ENCODE data around the gene RGS6. TPM values are rescaled to one million over a fixed set of nuclear protein-coding genes. Genes with fewer than 3 reads are reported as not detected.

RGS6 gene
- total RNA-seq, 2 donors from 2014 or later = 1.4 to 4.7 TPM

DNA sequence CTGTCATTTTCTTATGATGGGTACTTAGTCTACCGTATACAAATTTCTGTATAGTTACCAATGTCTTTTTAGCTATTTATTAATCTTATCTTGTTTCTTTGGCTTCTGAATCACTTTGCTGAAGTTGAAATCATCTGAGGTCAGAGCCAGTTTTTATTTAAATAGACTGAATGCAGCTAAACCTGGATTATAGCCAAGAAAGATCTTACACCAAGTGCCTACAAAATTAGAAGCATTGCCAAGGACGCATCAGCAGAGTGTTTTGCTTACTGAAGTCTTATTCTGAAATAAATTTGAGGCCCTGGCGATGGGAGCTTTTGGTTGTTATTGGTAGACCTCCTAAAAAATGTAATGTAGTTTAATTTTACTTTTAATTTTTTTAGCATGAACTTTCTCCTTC lies 128.2 kb downstream of the RGS6 start:
- Histone ChIP-seq H3K36me3 (no peaks in the 10 kb centered on the region), H3K9me3 (no peaks in the 10 kb centered on the region), H3K27me3 (replicated peaks; ENCODE audit: insufficient read depth) (no peaks in the 10 kb centered on the region), H3K4me3 (no peak overlapping the region), H3K4me1 (ENCODE audit: control insufficient read depth in 1 of 2, low read depth in 2 of 2) (no peaks in the 10 kb centered on the region), H3K27ac (no peak overlapping the region)
- no peak for TF ChIP-seq CTCF (IDR thresholded peaks at IDR 0.05)
- no peak for DNase-seq (ENCODE audit: low spot score)
- ATAC-seq (ENCODE audit: insufficient number of reproducible peaks, low FRiP score, low read depth) = no peak

DNA sequence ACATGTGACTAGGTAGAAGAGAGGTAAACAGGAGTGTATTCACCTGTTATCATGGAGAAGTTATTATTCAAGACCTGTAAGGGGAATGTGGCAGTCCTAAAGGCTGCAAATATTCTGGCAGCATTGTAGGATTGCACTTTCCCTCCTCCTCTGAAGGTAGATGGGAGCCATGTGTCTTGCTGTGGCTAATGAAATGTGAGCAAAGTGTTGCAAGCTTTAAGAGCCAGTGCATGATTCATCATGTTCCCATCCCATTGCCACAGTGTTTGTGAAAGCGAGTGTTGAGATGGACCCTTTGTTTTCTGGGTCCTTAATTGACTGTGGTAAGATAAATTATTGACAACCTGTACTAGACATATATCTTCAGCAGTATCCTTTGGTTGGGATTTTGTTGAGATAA lies 128.7 kb downstream of the RGS6 start:
- Histone ChIP-seq H3K36me3 (no peaks in the 10 kb centered on the region), H3K4me1 (ENCODE audit: control insufficient read depth in 1 of 2, low read depth in 2 of 2) (no peaks in the 10 kb centered on the region), H3K4me3 (no peak overlapping the region), H3K27me3 (replicated peaks; ENCODE audit: insufficient read depth) (no peaks in the 10 kb centered on the region), H3K9me3 (no peaks in the 10 kb centered on the region), H3K27ac (no peak overlapping the region)
- DNase-seq (ENCODE audit: low spot score) (no peak), ATAC-seq (ENCODE audit: insufficient number of reproducible peaks, low FRiP score, low read depth) (no peak)
- no peak for TF ChIP-seq CTCF (IDR thresholded peaks at IDR 0.05)

DNA sequence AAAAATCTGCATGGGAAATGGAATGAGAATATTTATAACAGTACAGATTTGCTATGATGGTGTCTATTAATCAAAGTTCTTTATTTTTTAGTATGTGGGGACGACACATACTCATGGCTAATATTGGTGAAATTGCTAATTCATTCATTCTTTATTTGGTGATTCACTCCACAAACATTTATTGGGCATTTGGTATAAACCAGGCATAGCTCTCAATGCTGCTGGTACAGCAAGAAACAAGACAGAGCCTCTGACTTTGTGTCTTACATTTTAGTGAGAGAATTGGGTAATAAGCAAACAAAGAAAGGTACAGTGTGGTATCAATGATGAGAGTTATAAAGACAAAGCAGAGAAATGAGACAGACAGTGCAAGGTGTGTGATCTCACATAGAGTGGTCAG lies 129.5 kb downstream of the RGS6 start:
- no peaks in the 10 kb centered on the region for H3K4me1 ChIP-seq (ENCODE audit: control insufficient read depth in 1 of 2, low read depth in 2 of 2)
- H3K27me3 ChIP-seq (replicated peaks; ENCODE audit: insufficient read depth) = no peaks in the 10 kb centered on the region
- TF ChIP-seq CTCF (IDR thresholded peaks at IDR 0.05) = no peak
- no peaks in the 10 kb centered on the region for H3K36me3 ChIP-seq
- H3K27ac ChIP-seq = no peak overlapping the region
- no peak for DNase-seq (ENCODE audit: low spot score)
- no peak for ATAC-seq (ENCODE audit: insufficient number of reproducible peaks, low FRiP score, low read depth)
- H3K9me3 ChIP-seq = no peaks in the 10 kb centered on the region
- no peak overlapping the region for H3K4me3 ChIP-seq

DNA sequence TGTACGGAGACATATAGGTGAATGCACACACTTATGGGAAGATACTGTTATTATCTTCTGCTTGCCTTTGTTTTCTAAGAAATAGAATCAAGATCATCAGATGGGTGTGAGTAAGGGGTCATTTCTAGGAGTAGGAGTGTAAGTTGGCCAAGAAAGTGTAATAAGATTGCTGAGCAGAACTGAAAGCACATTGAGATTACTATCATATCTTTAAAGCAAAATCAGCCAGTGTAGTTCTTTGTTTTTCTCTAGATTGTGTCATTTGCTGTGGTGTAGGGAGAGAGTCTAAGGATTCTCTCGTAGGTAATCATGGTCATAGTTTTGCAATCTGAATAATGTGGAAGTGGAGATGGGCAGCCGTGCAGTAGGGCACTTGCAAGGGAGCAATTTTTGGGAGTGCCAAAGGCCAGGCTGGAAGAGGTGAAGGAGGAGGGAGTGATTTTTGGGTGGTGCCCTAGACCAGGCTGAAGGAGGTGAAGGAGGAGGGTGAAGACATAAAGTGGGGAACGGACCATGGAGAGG lies 131.6 kb downstream of the RGS6 start:
- DNase-seq (ENCODE audit: low spot score) (no peak), ATAC-seq (ENCODE audit: insufficient number of reproducible peaks, low FRiP score, low read depth) (no peak)
- Histone ChIP-seq H3K9me3 (no peaks in the 10 kb centered on the region), H3K36me3 (no peaks in the 10 kb centered on the region), H3K27ac (no peak overlapping the region), H3K4me3 (no peak overlapping the region), H3K4me1 (ENCODE audit: control insufficient read depth in 1 of 2, low read depth in 2 of 2) (no peaks in the 10 kb centered on the region), H3K27me3 (replicated peaks; ENCODE audit: insufficient read depth) (no peaks in the 10 kb centered on the region)
- no peak for TF ChIP-seq CTCF (IDR thresholded peaks at IDR 0.05)

DNA sequence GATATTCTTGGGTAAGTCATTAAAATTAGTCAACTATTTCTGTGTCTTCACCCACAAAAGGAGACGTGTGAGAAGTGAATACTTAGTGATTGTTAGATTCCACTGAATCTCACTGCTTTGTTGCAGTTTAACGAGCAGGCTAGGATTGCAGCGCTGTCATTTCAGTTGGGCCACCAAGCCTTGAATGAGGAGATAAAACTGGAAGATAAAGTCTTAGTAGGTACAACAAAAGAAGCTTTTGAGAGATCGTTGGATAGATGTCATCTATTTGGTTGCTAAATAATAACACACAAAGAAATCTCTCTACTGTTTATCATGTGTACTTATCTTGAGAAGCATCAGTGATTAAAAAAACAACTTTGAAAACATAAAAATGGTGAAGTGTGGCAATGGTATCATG lies 132.3 kb downstream of the RGS6 start:
- ATAC-seq (ENCODE audit: insufficient number of reproducible peaks, low FRiP score, low read depth) = no peak
- Histone ChIP-seq H3K27ac (no peak overlapping the region), H3K27me3 (replicated peaks; ENCODE audit: insufficient read depth) (no peaks in the 10 kb centered on the region)

More for the DNA sequence above, 132.3 kb downstream of the RGS6 start:
- H3K9me3 ChIP-seq = no peaks in the 10 kb centered on the region
- no peak for TF ChIP-seq CTCF (IDR thresholded peaks at IDR 0.05)
- H3K4me1 ChIP-seq (ENCODE audit: control insufficient read depth in 1 of 2, low read depth in 2 of 2) = no peaks in the 10 kb centered on the region
- H3K4me3 ChIP-seq = no peak overlapping the region
- H3K36me3 ChIP-seq = no peaks in the 10 kb centered on the region
- no peak for DNase-seq (ENCODE audit: low spot score)
